NCI-H345 treated with DMSO at 0.1 percent for 48 hours (cell line): ENCODE data around the gene C2orf49.

Experiments
- DNase-seq: peaks from one replicate; lab custom pipeline; 2025; ENCODE audit not compliant: unreplicated experiment; lab: John Stamatoyannopoulos, UW

Gene C2orf49

GRCh38 chr2:105381101-105381668 lies 43.8 kb downstream of the C2orf49 start:
- no peak for DNase-seq

DNA sequence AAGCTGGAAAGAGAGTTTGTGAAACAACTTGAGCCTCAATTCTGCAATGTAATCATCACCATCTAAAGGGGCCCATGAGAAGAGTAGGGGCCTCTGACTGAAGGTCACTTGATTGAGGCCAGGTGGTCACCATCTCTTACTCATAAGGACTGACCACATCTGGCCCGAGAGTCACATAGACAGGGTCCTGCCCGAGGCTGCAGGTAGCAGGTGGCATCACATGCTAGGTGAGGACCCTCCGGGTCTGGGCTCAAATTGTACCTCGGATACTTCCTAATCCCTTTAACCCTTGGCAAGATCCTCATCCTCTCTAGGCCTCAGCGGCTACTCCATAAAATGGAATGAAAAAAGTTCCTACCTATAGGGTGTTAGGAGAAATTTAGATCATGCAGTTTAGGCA lies 44.8 kb downstream of the C2orf49 start:
- DNase-seq, result no peak

GRCh38 chr2:105383432-105384166 lies 46.3 kb downstream of the C2orf49 start:
- DNase-seq, result no peak

GRCh38 chr2:105384216-105384615 lies 46.9 kb downstream of the C2orf49 start:
- DNase-seq, result no peak

DNA sequence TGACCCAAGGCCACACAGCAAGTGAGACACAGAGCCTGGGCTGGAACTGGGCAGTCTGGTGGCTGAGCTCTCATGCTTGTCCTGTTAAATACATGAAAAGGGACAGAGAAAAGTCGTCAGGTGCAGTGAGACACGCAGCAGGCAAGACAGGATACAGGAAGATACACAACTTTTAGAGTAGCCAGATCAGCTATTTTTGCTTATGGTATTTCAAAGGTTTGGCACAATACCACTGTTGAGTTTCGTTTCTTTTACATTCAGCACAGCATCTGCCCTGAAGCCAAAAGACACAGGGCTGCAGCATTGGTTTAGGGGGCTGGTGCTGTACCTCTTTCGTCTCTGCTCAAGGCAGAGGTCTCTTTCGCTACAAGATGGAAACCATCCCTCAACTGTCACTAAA lies 47.5 kb downstream of the C2orf49 start:
- no peak for DNase-seq

DNA sequence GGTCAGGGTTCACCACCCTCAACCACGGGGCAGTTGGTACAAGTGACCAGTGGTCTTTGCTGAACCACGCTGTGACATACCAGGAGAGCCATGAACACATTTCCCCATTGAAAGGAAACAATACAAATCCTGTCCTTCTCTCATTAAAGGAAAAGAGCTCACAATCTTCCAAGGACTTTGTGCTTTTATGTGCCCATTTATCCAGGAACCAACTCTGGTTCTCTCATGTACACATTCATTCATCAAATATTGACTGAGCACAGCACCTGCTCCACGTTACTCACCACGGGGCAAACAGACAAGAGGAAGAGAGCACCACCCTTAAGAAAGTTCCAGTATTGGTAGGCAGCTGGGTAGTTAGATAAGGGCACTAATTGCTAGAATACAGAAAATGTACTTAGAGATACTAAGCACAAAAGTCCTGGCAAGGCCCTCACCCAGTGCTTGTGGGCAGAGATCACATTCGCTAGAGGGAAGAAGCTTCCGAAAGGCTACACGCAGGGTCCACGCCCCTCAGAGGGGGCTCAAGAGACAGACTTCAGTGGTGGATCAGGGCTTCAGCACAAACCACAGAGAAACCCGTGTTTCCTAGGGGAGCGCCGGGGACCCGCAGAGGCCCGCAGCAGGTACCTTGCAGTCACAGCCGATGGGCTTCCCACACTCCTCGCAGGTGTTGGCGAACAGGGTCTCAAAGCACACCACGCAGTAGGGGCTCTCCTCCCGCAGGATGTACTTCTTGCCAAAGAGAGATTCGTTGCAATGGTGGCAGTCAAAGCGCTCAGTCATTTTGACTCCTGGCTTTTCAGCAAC lies 48.6 kb downstream of the C2orf49 start:
- no peak for DNase-seq

- no peak for DNase-seq
Observed at GRCh38 chr2:105387225-105387624, 49.9 kb downstream of the C2orf49 start.

DNA sequence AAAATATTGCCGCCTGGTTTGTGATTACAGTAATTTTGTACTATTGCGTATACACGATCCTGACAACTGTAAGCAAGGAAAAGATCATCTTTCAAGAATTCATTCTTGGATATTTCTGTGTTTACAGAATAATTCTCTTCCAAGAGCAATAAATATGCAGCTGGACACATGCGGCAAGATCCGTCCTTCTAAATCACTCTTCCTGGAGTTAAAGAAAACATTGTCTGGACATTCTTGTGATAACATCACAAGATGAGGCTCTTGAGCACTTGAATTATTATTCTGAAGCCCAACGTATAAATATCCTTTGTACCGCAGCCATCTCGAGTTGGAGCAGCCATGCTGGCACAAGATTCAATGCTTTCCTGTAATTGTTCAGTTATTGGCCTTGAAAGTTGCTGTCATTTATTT lies 51.6 kb downstream of the C2orf49 start:
- no peak for DNase-seq

DNA sequence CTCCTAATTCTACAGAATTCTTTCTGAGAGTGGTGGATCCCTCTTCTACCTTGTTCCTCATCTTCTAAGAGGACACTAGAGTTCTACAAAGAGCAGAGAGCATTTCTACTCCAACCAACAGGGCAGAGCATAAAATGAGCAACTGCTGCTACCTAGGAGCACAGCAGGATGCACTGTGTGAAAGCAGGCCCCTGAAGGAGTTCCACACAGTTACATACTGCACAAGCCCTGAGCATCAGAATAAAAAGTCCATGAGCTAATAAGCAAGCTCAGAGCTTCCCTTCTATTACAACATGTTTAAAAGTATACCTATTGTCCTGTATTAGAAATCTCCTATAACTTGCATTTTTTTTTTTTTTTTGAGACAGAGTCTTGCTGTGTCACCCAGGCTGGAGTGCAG lies 53.1 kb downstream of the C2orf49 start:
- no peak for DNase-seq

- DNase-seq, result no peak
Observed at GRCh38 chr2:105391058-105391627, 53.8 kb downstream of the C2orf49 start.

DNA sequence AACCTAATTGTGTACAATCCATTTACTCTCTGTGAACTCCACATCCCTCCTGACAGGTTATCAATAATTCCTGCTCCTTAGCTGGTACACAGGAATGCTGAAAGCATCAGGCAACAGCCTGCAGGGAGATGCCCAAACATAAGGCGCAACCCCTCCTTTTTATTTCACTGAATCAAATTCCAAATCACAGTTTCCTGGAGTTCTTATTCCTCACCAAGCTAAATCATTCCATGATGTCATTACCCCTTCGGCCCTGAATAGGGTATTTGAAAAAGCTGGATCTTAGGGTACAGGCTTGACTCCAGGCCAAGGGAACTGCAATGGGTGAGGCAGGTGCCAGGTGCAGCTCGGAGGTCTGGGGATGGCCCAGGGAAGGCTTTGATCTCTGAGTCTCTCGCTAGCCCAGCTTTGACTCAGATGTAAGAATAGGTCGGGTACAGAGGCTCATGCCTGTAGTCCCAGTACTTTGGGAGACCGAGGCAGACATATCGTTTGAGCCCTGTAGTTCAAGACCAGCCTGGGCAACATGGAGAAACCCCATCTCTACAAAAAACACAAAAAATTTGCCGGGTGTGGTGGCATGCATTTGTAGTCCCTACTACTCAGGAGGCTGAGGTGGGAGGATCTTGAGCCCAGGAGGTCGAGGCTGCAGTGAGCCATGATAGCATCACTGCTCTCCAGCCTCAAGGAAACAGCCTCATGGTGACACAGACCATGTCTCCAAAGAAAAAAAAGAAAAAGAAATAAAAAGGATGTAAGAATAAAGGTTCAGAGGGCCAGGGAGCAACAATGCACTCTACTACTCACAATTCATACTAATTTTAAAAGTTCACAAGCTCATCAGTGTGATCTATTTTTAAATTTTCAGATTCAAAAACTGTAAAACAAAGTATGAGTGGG lies 54.7 kb downstream of the C2orf49 start:
- DNase-seq, result no peak

- no peak for DNase-seq
Observed at GRCh38 chr2:105393373-105394055, 56.2 kb downstream of the C2orf49 start.

GRCh38 chr2:105394951-105395611 lies 57.7 kb downstream of the C2orf49 start:
- DNase-seq, result no peak

DNA sequence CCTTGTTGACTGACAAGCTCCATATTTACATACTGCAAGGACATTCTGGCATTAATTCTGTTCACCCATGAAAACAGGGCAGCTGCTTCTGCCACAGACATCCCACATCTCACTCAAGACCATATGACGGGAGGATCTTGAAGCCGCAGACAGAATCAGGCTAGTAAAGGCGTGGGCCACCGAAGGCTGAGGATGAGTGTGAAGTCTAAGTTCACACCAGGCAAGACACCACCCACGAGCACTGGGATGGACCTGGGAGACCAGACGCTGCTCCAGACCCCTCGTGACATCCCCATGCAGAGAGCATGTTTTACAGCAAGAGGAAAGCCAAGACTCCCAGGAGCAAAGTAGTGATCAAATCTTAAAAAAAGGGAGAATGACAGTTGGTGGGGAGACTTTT lies 58.4 kb downstream of the C2orf49 start:
- no peak for DNase-seq

DNA sequence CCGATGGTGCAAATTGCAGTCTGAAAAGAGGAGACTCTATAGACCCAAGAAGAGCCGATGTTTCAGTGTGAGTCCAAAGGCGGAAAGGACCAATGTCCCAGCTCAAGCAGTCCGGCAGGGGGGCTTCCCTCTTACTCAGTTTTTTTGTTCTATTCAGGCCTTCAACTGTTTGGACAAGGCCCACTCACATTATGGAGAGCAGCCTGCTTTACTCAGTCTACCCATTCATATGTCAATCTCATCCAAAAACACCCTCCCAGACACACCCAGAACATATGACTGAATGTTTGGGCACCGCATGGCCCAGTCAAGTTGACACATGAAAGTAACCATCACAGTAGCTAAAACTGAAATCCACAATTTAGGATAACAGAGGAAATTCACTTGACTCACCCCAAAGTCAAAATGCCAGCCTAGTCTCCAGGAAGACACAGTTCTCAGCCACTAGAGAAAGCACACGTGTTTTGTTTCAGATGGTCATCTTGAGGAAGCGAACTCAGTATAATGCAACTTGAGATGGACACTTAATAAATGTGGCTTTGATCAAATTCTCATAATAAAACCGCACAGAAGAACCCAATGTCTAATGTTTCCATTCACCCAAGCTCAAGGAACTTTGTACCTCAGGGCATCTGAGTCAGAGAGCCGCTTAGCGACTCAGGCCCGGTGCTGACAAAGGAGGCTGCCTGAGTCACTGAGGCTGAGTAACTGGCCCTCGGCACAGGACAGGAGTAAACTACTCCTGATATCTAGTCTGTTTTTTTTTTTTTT lies 59.1 kb downstream of the C2orf49 start:
- no peak for DNase-seq

DNA sequence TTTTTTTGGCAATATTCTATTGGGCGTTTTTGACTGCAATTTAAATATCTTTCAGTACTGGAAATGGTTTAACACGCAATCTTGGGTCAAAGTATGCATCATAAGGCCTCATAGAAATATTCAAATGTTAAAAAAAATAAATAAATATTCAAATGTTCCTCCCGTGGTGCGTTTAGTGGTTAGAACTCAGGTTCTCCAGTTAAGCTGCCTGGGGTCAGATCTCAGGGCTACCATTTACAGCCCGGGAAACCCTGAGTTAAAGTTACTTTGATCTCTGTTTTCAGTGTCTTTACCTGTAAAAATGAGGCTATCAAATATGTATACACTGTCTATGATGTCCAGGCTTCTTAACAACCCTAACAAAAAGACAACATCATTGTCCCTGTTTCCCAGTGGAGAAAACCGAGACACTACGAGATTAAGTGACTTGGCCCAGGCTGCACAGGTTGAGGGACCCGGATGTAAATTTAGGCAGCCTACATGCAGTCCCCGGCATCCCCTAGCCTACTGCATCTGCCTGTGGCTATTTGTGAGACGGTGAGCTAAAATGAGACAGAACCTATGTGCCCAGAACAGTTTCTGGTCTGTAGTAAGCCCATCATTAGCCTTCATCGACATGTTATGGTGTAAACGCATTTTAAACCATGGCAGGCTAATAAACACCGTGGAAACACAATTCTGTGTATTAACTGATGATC lies 59.8 kb downstream of the C2orf49 start:
- DNase-seq, result no peak

GRCh38 chr2:105397953-105398335 lies 60.6 kb downstream of the C2orf49 start:
- no peak for DNase-seq
